ENCODE measurements around the gene MYO15B. TPM values are rescaled to one million over a fixed set of nuclear protein-coding genes. Genes with fewer than 3 reads are reported as not detected.

Gene MYO15B
- total and polyA plus RNA-seq, 12 donors = 6.2 to 455 (median 51.3) TPM

DNA sequence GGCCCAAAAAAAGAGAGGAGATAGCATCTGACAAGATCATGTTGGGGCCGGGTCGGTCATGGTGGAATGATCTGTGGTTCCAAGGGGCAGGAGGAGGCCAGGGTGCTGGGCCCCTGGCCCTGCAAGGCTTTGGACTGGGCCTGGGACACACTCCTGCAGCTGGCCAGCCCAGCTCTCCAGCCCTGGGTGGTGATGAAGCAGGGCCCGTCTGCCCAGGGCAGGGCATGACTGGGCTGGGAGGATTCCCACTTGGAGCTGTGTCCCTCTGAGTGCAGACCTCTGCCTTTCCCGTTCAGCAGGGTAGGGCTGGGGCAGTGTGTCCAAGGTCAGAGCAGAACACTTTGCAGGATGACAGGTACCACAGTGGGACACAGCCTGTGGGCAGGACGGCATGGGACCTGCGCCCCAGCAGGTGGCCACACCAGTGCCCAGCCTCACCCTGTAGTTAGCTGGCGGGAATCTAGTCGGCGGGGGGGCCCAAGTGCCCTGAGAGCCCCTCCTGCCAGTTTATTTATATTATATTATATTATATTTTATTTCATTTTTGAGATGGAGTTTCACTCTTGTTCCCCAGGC lies 27.6 kb upstream of the MYO15B start:
- no peak overlapping the region for H3K4me3 ChIP-seq
- intact Hi-C loops (cut with DNase I) = no loop called here
- H3K36me3 ChIP-seq (replicated peaks in 1 of 2) = no peaks in the 10 kb centered on the region
- no peaks in the 10 kb centered on the region for H3K27me3 ChIP-seq
- TF ChIP-seq, protein P1, sequence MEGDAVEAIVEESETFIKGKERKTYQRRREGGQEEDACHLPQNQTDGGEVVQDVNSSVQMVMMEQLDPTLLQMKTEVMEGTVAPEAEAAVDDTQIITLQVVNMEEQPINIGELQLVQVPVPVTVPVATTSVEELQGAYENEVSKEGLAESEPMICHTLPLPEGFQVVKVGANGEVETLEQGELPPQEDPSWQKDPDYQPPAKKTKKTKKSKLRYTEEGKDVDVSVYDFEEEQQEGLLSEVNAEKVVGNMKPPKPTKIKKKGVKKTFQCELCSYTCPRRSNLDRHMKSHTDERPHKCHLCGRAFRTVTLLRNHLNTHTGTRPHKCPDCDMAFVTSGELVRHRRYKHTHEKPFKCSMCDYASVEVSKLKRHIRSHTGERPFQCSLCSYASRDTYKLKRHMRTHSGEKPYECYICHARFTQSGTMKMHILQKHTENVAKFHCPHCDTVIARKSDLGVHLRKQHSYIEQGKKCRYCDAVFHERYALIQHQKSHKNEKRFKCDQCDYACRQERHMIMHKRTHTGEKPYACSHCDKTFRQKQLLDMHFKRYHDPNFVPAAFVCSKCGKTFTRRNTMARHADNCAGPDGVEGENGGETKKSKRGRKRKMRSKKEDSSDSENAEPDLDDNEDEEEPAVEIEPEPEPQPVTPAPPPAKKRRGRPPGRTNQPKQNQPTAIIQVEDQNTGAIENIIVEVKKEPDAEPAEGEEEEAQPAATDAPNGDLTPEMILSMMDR (IDR thresholded peaks at IDR 0.05) = no peak
- TF ChIP-seq POLR2A (IDR thresholded peaks at IDR 0.05) = no peak
- no peak for DNase-seq
- no peak overlapping the region for H3K27ac ChIP-seq
- 83 to 93% (median 90%) methylated on average over 7 to 9 of the region's 9 CpGs for WGBS, 4 donors
- no peaks in the 10 kb centered on the region for H3K9me3 ChIP-seq (replicated peaks in 1 of 3)
- H3K4me1 ChIP-seq (replicated peaks in 1 of 2) = peaks cover 13 to 17% of the 10 kb centered on the region in 2 donors

DNA sequence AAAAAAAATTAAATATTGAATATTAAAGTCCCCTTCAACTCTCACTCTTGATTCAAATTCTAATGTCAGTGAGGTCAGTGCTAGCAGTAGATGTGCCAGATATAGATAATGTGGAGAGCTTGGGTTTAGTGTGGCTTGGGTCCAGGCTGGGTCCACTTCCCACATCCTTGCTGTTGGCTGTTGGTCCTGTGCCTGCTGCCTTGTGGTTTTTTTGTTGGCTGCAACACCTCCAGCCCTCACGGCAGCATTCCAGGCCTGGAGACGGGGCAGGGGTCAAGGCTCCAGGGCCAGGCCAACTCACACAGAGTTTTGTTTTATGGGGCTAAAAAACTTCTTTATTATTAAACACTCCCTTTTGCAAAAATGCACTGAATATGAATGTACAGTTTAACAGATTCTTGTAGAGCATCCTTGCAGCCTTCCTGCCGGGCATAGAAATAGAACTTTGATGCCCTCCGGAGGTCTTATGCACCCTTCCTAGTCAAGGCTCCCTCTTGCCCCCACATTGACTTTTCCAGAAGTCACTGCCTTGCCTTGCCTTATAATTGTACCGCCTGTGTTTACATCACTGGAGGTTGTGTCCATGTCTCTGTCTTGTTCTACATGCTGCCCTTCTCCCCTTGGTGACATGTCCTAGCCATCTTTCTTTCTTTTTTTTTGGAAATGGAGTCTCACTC lies 25.5 kb upstream of the MYO15B start:
- intact Hi-C loops (cut with DNase I) = no loop called here
- Histone ChIP-seq H3K27me3 (no peaks in the 10 kb centered on the region), H3K36me3 (replicated peaks in 1 of 2) (no peaks in the 10 kb centered on the region), H3K9me3 (replicated peaks in 1 of 3) (no peaks in the 10 kb centered on the region), H3K4me3 (no peak overlapping the region), H3K4me1 (replicated peaks in 1 of 2) (peaks cover 9% of the 10 kb centered on the region in 2 donors), H3K27ac (no peak overlapping the region)
- TF ChIP-seq, protein P1 (IDR thresholded peaks at IDR 0.05) = no peak
- 62 to 69% (median 65%) methylated on average over 5 of the region's 5 CpGs for WGBS, 4 donors
- peak in 2 of 7 donors; percentile 27 to 49 for DNase-seq

DNA sequence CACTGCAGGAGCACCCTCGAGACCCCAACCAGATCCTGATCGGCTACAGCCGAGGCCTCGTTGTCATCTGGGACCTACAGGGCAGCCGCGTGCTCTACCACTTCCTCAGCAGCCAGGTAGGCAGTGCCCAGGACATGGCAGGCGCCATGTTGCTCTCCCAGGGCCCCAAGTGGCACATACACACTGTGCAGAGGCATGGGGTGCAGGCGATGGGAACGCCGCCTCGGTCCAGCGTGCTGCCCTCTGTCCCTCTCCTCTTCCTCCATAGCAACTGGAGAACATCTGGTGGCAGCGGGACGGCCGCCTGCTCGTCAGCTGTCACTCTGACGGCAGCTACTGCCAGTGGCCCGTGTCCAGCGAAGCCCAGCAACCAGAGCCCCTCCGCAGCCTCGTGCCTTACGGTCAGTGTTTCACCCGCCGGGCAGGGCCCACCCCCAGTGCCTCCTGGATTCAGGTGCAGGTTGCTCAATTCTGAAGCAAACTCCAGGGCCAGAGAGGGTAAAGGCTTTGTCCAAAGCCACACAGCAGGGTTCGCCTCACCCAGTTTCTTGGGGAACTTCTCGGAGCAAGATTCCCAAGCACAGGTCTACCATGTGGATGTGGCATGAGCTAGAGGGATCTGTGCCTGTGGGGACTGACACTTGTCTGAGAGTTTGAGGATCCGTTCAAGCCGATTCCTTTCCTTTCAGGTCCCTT lies 24.4 kb upstream of the MYO15B start:
- no peak overlapping the region for H3K27ac ChIP-seq
- intact Hi-C loops (cut with DNase I) = no loop called here
- no peak for DNase-seq
- WGBS, 4 donors = 94 to 100% (median 94%) methylated on average over 11 to 28 of the region's 28 CpGs
- H3K4me3 ChIP-seq = no peak overlapping the region
- TF ChIP-seq, protein P1 (IDR thresholded peaks at IDR 0.05) = no peak
- no peak for TF ChIP-seq POLR2A (IDR thresholded peaks at IDR 0.05)
- H3K9me3 ChIP-seq (replicated peaks in 1 of 3) = no peaks in the 10 kb centered on the region
- no peaks in the 10 kb centered on the region for H3K27me3 ChIP-seq
- no peaks in the 10 kb centered on the region for H3K36me3 ChIP-seq (replicated peaks in 1 of 2)
- no peaks in the 10 kb centered on the region for H3K4me1 ChIP-seq (replicated peaks in 1 of 2)

DNA sequence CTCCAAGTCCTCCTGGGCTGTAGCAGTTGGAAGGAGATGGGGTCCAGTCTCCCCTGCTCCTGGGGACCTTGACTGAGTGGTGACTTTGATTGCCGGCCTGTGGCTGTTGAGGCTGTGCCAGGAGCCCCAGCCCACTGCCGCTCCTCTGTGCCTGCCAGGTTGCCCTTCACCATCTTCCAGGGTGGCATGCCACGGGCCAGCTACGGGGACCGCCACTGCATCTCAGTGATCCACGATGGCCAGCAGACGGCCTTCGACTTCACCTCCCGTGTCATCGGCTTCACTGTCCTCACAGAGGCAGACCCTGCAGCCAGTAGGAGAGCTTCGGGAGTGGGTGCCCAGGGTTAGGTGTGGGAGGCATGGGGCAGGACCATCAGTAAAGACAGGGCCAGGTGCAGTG lies 23.4 kb upstream of the MYO15B start:
- Histone ChIP-seq H3K27me3 (no peaks in the 10 kb centered on the region), H3K9me3 (replicated peaks in 1 of 3) (no peaks in the 10 kb centered on the region), H3K36me3 (replicated peaks in 1 of 2) (no peaks in the 10 kb centered on the region), H3K4me1 (replicated peaks in 1 of 2) (no peaks in the 10 kb centered on the region), H3K4me3 (no peak overlapping the region), H3K27ac (no peak overlapping the region)
- intact Hi-C loops (cut with DNase I) = no loop called here
- TF ChIP-seq POLR2A (IDR thresholded peaks at IDR 0.05) = no peak
- TF ChIP-seq, protein P1 (IDR thresholded peaks at IDR 0.05) = no peak
- WGBS, 4 donors = 96 to 98% (median 97%) methylated on average over 8 to 11 of the region's 11 CpGs
- DNase-seq = no peak

Data from adrenal gland (tissue), 12 donors.